Fibroblast of skin of left quadriceps (primary cell): ENCODE results near the gene CCT8.
"Not testable (repeated sequence)": the region's sequence is repeated elsewhere in the genome, so short reads cannot be mapped to it uniquely, and the experiment has no call there.

Source experiments
- DNase-seq, 2 experiments: peaks; one replicate each; pipeline ENCODE4 v3.0.0-alpha.2; 2013; ENCODE audit warnings: low read depth in 2 of 2

CCT8 gene

DNA sequence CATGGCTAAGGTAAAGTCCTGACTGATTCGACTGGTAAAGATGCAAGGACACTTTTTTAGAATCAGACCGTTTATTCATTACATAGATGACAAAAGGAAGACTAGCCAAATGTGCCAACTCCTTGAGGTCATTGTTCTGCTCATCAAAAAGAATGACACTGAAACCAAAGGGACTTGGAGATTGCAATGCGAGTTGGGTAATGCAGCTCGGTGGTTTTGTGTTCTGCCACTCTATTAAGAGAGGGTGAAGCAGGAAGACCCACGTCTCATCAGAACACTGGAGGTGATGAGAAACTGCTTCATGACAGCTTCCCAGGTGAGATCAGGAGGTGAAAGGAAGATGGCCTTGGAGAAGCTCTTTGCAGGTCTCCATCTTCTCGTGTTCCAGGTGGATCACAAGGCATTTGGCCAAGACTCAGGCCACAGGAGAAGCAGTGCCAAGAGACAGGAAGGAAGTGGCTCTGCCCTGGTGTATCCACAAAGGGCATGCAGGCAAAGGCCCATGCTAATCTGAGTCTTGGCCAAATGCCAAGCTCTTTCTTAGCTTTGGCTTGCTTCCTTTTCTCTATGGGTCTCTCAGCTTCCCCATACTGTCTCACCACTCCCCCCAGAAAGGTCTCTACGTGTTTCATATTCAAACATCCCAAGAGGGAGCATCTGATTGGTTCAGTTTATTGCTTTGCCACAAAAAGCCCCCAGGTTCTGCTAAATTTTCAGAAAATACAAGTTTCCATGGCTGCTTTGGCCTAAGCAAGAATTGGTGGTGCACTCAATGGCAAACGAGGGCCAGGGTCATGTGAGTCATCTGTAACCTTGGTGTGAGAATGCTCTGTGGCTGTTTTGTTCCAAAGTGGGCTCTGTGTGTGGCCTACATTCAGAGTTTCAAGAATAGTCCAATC, 5.7 kb upstream of the CCT8 start:
- no peak for DNase-seq

DNA sequence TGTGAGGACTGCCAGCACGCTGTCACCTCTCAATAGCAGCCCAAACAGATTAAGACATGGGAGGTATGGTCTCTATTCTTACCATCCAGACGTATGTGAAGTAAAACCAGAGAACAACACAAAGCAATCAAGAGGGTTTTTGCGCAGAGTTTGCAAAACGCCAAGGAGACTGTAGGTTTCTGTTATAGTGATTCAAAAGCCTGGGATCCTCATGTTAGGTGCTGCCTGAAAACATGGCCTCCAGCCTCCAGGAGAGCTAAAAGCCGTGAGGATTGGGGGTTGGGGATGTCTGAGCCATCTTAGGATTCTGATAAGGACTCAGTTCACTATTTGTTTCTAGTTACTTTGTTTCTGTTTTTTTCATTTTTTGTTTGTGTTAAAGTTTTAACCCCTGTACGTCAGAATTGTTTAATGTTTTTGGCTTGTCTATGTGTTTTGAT, 4.2 kb upstream of the CCT8 start:
- no peak for DNase-seq

DNA sequence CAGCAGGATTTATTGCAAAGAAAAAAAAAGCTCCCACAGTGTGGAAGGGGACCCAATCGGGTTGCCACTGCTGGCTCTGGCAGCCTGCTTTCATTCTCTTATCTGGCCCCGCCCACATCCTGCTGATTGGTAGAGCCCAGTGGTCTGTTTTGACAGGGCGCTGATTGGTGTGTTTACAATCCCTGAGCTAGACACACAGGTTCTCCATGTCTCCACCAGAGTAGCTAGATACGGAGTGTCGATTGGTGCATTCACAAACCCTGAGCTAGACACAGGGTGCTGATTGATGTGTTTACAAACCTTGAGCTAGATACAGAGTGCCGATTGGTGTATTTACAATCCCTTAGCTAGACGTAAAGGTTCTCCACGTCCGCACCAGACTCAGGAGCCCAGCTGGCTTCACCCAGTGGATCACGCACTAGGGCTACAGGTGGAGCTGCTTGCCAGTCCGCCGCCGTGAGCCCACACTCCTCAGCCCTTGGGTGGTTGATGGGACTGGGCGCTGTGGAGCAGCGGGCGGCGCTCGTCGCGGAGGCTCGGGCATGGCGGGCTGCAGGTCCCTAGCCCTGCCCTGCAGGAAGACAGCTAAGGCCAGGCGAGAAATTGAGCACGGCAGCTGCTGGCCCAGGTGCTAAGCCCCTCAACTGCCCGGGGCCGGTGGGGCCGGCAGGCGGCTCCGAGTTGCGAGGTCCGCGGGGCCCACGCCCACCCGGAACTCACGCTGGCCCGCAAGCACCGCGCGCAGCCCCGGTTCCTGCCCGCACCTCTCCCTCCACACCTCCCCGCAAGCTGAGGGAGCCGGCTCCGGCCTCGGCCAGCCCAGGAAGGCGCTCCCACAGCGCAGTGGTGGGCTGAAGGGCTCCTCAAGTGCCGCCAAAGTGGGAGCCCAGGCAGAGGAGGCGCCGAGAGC, 3.5 kb upstream of the CCT8 start:
- not testable (repeated sequence) for DNase-seq

DNA sequence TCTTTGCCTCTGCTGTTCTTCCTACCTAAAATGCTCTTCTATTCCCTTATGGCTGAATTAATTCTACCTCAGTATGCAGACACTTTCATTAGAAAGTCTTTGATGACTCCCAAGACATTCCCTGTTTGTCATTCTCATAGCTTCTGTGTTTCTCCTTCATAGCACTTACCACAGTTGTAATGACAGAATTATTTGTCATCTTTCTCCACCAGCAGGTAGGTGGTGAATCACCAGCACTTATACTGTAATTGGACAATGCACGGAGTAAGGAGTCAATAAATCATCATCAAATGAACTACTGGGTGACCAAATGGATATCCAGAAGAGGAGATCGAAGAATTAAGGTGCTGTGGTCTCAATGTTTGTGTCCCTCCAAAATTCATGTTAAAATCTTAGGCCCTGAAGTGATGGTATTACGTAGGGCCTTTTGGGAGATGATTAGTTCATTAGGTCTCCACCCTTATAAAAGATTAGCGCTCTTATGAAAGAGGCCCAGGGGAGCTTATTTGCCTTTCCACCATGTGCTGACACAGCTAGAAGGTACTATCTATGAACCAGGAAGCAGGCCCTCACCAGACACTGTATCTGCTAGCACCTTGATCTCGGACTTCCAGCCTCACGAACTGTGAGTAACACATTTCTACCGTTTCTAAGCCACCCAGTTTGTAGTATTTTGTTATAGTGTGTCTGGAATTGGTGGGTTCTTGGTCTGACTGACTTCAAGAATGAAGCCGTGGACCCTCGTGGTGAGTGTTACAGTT, 2.4 kb upstream of the CCT8 start:
- no peak for DNase-seq

DNA sequence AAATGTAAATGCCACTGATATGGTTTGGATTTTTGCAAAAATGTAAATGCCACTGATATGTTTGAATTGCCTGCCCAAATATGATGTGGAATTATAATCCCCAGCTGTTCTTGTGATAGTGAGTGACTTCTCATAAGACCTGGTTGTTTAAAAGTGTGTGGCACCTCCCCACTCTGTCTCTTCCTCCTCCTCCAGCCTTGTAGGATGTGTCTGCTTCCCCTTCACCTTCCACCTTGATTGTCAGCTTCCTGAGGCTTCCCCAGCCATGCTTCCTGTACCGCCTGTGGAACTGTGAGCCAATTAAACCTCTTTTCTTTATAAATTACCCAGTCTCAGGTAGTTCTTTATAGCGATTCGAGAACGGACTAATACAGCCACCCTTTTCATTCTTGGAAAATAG, 1.3 kb upstream of the CCT8 start:
- no peak for DNase-seq

DNA sequence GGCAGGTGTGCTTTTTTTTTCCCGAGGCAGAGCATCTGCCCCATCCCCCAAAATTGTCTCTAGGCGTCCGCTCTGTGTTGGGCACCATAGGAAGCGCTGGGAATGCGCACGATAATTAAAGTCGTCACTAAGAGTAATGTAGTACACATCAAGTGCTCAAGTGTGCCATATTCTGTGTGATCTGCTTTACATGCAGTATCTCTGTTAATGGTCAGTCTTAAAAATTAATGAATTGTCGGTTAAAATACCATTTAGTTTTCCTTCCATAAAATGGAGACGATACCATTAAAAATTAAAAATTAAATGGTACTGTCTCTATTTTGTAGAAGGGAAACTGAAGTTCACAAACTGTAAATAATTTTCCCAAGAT, 544 bp upstream of the CCT8 start:
- DNase-seq: no peak

DNA sequence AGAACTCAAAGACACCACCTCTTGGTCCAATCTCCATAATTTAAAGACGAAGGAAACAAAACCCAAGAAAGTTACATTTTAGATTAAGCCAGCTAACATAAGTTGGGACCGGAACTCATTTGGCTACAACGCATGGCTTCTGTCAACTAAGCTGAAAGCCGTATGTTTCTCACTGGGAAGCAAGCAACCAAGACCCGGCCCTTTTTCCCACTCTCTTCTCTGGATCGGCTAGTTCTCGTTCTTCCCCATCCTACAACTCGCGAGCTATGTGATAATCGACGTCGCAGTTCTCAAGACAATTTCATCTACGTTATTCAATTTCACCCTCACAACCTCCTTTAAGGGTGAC, 601 bp downstream of the CCT8 start:
- no peak for DNase-seq

DNA sequence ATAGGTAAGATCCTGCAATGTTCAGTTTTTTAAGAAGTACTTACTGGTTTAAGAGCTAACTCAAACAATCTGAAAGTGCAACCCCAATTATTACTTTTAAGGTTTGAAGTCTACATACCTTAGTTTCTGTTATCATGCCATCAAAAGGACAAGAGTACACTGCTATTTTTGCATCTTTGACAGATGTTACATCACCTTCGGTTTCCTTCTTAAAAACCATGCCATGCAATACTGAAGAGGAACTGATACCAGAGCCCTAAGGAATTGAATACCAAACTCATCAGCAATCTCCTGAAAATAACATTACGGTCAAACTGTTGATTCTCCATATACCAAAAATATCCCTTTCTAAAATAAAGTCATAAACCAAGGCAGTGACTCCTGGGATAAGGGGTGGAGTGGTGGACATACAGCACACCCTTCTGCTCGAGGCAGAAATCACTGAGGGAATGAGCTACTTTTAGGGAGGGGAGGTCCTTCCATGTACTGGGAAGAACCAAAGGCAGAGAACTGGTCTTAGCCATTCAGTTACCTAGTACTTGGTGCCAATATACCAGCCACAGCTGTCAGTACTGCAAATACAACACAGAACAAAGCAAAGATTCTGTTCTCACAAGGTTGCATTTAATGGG, 8.5 kb downstream of the CCT8 start:
- DNase-seq: no peak

DNA sequence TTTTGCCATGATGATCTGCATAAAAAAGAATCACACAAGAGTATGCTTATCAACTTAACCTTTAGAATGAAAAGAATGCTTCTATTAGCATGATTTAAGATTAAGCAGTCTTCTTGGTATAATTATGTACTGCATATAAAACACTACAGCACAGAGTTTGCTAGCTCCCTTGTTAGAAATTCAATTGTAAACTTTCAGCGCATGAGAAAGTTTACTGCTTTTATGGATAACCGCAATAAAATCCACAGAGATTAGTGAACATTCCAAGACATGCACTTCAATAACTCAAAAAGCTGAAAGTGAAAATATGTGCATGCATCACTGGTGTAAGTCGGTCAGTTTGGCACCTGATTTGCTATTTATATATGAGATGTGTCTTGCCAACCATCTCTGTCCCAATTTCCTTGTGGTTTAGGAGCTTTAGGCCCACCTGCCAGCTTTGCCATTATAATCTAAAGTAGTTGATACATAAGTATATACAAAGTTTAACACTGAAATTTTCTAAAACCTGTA, 16.9 kb downstream of the CCT8 start:
- no peak for DNase-seq

DNA sequence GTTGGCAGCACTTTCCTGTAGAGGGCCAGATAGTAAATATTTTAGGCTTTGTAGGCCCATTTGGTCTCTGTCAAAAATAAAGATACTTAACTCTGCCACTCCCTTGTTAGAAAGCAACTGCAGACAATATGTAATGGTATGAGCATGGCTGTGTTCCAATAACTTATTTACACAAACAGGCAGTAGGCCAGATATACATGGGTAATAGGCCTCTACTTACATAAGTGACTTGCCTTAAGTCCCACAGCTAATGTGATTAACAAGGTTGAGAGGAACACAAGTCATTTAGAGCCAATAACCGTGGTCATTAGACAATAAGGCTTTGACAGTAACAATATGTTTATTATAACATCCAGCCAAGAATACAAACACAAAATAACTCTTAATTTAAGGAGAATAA, 17.4 kb downstream of the CCT8 start:
- no peak for DNase-seq

DNA sequence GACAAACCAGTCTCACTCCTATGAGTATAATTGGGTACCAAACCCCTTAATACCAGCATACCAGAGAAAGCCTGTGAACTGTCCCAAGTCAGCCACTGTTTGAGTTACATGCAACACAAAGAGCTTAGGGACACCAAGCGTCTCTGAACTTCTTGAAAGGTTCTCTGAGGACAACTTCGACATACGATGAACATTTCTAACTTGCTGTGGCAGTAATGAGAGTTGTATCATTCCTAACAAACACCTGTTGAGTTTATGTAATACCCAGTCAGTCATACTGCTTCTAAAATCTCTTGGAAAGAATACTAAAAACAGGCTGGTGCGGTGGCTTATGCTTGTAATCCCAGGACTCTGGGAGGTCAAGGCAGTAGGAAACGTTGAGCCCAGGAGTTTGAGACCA, 18.4 kb downstream of the CCT8 start:
- no peak for DNase-seq

DNA sequence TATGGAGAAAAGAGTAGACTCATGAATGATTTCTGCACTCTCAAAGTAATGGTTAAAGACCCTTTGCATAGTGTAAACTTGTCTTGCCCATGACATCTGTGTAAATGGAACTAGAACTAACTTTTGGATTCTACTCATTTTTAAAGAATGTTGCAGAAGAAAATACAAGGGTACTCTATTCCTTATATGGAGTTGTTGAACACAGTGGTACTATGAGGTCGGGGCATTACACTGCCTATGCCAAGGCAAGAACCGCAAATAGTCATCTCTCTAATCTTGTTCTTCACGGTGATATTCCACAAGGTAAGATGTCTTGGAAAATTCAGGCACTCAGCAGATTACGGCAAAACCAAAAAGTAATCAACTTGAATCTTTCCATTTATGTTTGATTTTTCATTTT, 19.8 kb downstream of the CCT8 start:
- no peak for DNase-seq

DNA sequence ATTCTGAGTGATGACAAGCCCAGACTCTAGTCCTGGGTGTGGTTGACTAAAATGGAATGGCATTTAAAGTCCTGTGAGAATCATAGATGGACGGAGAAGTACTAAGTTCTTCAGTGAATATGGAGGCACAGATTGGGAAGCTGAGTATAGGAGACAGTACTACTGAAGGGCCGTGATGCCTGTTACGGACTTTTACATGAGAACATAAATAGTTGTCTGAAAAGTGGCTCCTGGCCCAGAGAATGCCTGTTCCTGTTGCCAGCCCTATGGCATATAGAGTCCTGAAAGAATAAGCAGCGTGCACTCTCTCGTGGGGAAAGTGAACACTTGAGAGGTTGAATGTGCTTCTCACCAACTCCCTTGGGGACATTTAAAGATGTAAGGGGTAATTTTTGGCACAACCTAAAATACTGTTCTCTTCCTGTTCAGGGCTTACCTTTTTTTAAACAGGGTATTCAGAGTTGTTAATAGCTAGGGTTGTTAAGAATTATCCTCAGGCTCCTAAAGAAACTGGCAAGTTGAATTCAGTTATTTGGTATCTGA, 20.4 kb downstream of the CCT8 start:
- no peak for DNase-seq

DNA sequence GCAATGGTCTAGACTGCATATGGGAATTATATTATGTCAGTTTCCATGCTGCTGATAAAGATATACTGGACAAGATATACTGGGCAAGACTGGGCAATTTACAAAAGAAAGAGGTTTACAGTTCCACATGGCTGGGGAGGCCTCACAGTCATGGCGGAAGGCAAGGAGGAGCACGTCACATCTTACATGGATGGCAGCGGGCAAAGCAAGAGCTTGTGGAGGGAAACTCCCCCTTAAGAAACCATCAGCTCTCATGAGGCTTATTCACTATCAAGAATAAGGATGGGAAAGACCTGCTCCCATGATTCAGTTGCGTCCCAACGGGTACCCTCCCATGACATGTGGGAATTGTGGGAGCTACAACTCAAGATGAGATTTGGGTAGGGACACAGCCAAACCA, 21.2 kb downstream of the CCT8 start:
- DNase-seq: no peak

DNA sequence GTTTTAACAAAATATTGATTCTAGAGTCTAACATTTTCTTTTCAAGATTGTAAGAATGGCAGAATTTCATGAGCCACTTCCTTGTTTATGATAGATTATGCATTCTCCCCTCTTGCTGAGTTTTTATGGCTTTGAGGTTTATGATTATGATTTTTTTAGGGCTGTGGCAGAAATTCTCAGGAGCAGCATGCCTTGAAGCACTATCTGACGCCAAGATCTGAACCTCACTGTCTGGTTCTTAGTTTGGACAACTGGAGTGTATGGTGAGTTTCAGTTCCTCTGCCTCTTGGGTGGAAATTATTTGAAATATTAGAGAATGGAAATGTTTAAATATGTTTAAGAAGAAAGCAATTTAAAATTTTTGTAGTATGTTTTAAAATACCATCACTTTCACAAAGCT, 38.8 kb downstream of the CCT8 start:
- no peak for DNase-seq

DNA sequence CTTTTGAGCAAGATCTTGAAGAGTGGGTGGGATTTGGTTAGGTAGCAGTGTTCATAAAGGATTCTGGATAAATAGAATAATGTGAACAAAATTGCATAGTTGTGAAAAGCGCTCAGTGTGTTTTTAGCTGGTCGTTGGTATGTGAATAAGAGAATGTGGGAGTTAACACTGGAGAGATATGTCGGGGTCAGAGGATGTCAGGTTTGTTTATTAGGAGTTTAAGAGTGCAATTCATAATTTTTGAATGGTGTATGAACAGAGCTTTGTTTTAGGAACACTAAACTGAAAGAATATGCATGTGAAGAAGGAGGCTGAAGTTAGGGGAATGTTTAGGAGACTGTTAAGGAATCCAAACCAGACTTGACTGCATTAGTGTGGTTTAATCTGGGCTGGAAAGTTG, 39.6 kb downstream of the CCT8 start:
- no peak for DNase-seq

DNA sequence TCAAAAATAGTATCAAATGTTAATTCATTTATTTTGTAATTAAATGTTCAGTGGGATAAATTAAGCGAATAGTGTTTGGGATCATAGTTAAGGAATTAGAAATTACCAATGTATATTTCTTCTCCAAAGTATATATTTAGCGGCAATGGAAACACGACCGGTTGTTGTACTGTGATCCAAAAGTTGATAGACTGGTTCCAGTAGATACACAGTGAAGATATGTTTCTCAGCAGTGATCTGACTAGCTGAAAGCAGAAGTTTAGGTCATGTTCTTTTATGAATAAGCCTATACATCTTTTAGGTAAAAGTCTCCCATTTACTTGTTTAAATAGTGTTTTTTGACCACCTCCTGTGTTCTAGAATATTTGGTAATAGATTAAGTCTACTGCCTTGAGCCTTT, 40.1 kb downstream of the CCT8 start:
- DNase-seq: no peak

DNA sequence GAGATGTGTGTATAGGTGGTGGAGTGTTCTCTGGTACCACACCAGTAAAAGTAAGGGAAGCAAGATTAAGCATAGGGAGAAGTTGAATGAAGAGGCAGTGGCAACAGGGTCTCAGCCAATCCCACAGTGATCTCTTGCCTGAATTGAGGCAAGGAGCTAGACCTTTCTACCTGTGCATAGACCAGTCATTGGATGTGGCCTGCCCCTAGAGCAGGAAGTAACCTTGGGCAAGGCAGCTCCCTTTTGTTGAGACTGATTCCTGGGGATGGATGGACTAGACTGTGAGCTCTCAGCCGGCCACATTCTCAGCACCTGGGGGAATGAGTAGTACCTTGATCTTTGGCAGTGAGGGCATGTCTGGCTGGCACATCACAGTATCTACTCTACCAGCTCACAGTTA, 42.5 kb downstream of the CCT8 start:
- DNase-seq: no peak

DNA sequence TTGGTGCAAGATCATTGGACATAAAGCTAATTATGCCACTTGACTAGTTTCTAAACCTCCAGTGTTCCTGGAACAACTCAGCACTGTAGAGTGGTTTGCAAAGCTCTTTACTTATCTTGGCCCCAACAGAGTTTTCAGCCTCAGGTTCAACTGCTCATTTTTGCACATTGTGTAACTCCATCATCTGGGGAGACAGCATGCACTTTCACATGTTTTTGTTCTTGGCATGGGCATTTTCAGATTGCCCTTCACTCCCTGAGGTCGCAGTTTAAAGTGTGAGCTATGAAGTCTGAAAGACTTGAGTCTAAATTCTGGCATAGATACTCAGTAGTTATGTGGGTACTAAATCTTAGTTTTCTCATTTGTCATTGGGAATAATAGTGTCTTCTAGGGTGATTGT, 43.9 kb downstream of the CCT8 start:
- no peak for DNase-seq

DNA sequence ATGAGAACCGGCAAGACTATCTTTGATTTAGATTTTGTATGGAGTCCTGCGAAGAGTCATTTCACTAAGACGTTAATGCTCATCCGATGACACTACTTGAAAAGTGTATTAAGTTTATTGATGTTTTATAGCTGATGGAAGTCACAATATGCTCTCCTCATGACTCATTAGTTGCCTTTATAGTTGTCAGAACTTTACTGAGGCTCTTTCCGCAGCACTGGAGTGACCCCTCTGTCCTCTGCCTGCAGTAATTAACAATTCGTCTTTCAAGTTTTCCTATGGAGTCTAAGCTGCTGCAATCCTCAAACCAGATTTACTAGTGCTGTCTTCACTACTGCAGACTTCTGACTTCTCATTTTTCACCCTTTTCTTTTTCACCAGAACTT, 48.1 kb downstream of the CCT8 start:
- DNase-seq: no peak
